ENCODE measurements around the gene ARMC5. TPM values are rescaled to one million over a fixed set of nuclear protein-coding genes. Genes with fewer than 3 reads are reported as not detected.

The ARMC5 gene
- total RNA-seq, 1 experiment from 2014 or later, result 11.3 TPM

DNA sequence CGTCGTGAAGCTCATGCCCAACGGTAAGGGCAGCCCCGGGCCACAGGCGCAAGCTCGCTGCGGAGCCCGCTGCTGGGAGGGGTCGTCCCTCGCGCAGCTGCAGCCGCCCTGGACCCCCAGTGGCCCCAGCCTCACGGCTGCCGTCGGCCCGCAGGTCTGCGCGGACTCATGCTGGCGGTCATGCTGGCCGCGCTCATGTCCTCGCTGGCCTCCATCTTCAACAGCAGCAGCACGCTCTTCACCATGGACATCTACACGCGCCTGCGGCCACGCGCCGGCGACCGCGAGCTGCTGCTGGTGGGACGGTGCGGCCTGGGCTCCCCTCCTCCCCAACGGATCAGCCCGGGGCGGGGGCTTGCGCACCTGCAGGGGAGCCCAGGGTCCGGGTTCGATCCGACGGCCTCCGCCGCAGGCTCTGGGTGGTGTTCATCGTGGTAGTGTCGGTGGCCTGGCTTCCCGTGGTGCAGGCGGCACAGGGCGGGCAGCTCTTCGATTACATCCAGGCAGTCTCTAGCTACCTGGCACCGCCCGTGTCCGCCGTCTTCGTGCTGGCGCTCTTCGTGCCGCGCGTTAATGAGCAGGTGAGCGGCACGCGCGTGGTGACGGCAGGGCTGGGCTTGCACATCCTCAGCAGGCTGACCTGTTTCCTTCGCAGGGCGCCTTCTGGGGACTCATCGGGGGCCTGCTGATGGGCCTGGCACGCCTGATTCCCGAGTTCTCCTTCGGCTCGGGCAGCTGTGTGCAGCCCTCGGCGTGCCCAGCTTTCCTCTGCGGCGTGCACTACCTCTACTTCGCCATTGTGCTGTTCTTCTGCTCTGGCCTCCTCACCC, 29.4 kb downstream of the ARMC5 start (continued):
- TF ChIP-seq ESRRA (CRISPR knock-in tag; IDR thresholded peaks at IDR 0.05; ENCODE audit: borderline replicate concordance), result 0 out of 2 replicates have a peak, but pooled peaks have one; percentile 27
- TF ChIP-seq ZNF671 (CRISPR knock-in tag; IDR thresholded peaks at IDR 0.05), result no peak
- TF ChIP-seq, protein P1, sequence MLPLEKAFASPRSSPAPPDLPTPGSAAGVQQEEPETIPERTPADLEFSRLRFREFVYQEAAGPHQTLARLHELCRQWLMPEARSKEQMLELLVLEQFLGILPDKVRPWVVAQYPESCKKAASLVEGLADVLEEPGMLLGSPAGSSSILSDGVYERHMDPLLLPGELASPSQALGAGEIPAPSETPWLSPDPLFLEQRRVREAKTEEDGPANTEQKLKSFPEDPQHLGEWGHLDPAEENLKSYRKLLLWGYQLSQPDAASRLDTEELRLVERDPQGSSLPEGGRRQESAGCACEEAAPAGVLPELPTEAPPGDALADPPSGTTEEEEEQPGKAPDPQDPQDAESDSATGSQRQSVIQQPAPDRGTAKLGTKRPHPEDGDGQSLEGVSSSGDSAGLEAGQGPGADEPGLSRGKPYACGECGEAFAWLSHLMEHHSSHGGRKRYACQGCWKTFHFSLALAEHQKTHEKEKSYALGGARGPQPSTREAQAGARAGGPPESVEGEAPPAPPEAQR (CRISPR knock-in tag; IDR thresholded peaks at IDR 0.05), result no peak
- 0 out of 2 replicates have a peak, but pooled peaks have one; percentile 30 for TF ChIP-seq ZNF263 (CRISPR knock-in tag; IDR thresholded peaks at IDR 0.05; ENCODE audit: low read depth)
- TF ChIP-seq AFF4 (CRISPR knock-in tag; IDR thresholded peaks at IDR 0.05; ENCODE audit: borderline replicate concordance), result no peak
- TF ChIP-seq NR1H2 (CRISPR knock-in tag; IDR thresholded peaks at IDR 0.05), result no peak
- no peak for TF ChIP-seq FOXJ3 (CRISPR knock-in tag; IDR thresholded peaks at IDR 0.05; ENCODE audit: borderline replicate concordance)
- TF ChIP-seq, protein P2, sequence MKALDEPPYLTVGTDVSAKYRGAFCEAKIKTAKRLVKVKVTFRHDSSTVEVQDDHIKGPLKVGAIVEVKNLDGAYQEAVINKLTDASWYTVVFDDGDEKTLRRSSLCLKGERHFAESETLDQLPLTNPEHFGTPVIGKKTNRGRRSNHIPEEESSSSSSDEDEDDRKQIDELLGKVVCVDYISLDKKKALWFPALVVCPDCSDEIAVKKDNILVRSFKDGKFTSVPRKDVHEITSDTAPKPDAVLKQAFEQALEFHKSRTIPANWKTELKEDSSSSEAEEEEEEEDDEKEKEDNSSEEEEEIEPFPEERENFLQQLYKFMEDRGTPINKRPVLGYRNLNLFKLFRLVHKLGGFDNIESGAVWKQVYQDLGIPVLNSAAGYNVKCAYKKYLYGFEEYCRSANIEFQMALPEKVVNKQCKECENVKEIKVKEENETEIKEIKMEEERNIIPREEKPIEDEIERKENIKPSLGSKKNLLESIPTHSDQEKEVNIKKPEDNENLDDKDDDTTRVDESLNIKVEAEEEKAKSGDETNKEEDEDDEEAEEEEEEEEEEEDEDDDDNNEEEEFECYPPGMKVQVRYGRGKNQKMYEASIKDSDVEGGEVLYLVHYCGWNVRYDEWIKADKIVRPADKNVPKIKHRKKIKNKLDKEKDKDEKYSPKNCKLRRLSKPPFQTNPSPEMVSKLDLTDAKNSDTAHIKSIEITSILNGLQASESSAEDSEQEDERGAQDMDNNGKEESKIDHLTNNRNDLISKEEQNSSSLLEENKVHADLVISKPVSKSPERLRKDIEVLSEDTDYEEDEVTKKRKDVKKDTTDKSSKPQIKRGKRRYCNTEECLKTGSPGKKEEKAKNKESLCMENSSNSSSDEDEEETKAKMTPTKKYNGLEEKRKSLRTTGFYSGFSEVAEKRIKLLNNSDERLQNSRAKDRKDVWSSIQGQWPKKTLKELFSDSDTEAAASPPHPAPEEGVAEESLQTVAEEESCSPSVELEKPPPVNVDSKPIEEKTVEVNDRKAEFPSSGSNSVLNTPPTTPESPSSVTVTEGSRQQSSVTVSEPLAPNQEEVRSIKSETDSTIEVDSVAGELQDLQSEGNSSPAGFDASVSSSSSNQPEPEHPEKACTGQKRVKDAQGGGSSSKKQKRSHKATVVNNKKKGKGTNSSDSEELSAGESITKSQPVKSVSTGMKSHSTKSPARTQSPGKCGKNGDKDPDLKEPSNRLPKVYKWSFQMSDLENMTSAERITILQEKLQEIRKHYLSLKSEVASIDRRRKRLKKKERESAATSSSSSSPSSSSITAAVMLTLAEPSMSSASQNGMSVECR (CRISPR knock-in tag; IDR thresholded peaks at IDR 0.05; ENCODE audit: borderline replicate concordance), result 0 out of 2 replicates have a peak, but pooled peaks have one; percentile 14
- TF ChIP-seq, protein P3, sequence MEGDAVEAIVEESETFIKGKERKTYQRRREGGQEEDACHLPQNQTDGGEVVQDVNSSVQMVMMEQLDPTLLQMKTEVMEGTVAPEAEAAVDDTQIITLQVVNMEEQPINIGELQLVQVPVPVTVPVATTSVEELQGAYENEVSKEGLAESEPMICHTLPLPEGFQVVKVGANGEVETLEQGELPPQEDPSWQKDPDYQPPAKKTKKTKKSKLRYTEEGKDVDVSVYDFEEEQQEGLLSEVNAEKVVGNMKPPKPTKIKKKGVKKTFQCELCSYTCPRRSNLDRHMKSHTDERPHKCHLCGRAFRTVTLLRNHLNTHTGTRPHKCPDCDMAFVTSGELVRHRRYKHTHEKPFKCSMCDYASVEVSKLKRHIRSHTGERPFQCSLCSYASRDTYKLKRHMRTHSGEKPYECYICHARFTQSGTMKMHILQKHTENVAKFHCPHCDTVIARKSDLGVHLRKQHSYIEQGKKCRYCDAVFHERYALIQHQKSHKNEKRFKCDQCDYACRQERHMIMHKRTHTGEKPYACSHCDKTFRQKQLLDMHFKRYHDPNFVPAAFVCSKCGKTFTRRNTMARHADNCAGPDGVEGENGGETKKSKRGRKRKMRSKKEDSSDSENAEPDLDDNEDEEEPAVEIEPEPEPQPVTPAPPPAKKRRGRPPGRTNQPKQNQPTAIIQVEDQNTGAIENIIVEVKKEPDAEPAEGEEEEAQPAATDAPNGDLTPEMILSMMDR (IDR thresholded peaks at IDR 0.05), result no peak
- TF ChIP-seq, protein P4, sequence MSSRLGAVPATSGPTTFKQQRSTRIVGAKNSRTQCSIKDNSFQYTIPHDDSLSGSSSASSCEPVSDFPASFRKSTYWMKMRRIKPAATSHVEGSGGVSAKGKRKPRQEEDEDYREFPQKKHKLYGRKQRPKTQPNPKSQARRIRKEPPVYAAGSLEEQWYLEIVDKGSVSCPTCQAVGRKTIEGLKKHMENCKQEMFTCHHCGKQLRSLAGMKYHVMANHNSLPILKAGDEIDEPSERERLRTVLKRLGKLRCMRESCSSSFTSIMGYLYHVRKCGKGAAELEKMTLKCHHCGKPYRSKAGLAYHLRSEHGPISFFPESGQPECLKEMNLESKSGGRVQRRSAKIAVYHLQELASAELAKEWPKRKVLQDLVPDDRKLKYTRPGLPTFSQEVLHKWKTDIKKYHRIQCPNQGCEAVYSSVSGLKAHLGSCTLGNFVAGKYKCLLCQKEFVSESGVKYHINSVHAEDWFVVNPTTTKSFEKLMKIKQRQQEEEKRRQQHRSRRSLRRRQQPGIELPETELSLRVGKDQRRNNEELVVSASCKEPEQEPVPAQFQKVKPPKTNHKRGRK (CRISPR knock-in tag; IDR thresholded peaks at IDR 0.05; ENCODE audit: borderline replicate concordance), result no peak
- TF ChIP-seq, protein P5, sequence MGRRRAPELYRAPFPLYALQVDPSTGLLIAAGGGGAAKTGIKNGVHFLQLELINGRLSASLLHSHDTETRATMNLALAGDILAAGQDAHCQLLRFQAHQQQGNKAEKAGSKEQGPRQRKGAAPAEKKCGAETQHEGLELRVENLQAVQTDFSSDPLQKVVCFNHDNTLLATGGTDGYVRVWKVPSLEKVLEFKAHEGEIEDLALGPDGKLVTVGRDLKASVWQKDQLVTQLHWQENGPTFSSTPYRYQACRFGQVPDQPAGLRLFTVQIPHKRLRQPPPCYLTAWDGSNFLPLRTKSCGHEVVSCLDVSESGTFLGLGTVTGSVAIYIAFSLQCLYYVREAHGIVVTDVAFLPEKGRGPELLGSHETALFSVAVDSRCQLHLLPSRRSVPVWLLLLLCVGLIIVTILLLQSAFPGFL (CRISPR knock-in tag; IDR thresholded peaks at IDR 0.05; ENCODE audit: borderline replicate concordance), result no peak
- TF ChIP-seq, protein P6, sequence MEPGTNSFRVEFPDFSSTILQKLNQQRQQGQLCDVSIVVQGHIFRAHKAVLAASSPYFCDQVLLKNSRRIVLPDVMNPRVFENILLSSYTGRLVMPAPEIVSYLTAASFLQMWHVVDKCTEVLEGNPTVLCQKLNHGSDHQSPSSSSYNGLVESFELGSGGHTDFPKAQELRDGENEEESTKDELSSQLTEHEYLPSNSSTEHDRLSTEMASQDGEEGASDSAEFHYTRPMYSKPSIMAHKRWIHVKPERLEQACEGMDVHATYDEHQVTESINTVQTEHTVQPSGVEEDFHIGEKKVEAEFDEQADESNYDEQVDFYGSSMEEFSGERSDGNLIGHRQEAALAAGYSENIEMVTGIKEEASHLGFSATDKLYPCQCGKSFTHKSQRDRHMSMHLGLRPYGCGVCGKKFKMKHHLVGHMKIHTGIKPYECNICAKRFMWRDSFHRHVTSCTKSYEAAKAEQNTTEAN (CRISPR knock-in tag; IDR thresholded peaks at IDR 0.05), result 0 out of 2 replicates have a peak, but pooled peaks have one; percentile 55
- no peak for TF ChIP-seq OVOL2 (CRISPR knock-in tag; IDR thresholded peaks at IDR 0.05; ENCODE audit: borderline replicate concordance)
- peak; percentile 81; the same call in 1 of the 2 replicates for TF ChIP-seq ZNF232 (CRISPR knock-in tag; IDR thresholded peaks at IDR 0.05)
- no peak for TF ChIP-seq CREB1 (CRISPR knock-in tag; IDR thresholded peaks at IDR 0.05)
- TF ChIP-seq JUN (CRISPR knock-in tag; IDR thresholded peaks at IDR 0.05), result peak; percentile 30; the same call in 1 of the 2 replicates
- no peak for TF ChIP-seq CBFB (CRISPR knock-in tag; IDR thresholded peaks at IDR 0.05; ENCODE audit: low read depth)
